Gastrocnemius medialis (tissue), 4 donors: ENCODE data around the gene JCHAIN.

Experiments
- POLR2A ChIP-seq, 2 donors: fragments of 450-650 bp; IDR thresholded peaks; one replicate each; pipeline ENCODE4 v1.6.1; 2017; ENCODE audit warnings: antibody characterized with exemption in 2 of 2, mild to moderate bottlenecking in 2 of 2, moderate library complexity in 2 of 2
- TF ChIP-seq, protein P1 (sequence below), 5 experiments: fragments of 450-650 bp in 3 of 5; fragments of 200-600 bp in 2 of 5; sonication (generic) in 2 of 5; IDR thresholded peaks in 4 of 5; conservative IDR thresholded peaks in 1 of 5; 1 replicate in 4 of 5; 2 replicates in 1 of 5; pipeline ENCODE4 v1.5.1; 2016 to 2019; ENCODE audit warnings: antibody characterized with exemption in 5 of 5, mild to moderate bottlenecking in 3 of 5, moderate library complexity in 3 of 5

DNA sequence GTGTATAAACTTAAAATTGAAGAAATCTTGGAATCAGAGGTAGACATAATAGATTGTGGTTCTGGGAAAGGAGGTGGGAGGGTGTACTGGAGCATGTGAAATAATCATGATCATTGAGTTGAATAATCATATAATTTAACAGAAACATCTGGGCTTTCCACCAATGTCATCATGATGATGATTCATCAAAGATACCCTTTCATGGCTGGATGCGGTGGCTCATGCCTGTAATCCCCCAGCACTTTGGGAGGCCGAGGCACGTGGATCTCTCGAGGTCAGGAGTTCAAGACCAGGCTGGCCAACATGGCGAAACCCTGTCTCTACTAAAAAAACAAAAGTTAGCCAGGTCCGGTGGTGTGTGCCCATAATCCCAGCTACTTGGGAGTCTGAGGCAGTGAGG, 48.8 kb upstream of the JCHAIN start:
- TF ChIP-seq, protein P1, sequence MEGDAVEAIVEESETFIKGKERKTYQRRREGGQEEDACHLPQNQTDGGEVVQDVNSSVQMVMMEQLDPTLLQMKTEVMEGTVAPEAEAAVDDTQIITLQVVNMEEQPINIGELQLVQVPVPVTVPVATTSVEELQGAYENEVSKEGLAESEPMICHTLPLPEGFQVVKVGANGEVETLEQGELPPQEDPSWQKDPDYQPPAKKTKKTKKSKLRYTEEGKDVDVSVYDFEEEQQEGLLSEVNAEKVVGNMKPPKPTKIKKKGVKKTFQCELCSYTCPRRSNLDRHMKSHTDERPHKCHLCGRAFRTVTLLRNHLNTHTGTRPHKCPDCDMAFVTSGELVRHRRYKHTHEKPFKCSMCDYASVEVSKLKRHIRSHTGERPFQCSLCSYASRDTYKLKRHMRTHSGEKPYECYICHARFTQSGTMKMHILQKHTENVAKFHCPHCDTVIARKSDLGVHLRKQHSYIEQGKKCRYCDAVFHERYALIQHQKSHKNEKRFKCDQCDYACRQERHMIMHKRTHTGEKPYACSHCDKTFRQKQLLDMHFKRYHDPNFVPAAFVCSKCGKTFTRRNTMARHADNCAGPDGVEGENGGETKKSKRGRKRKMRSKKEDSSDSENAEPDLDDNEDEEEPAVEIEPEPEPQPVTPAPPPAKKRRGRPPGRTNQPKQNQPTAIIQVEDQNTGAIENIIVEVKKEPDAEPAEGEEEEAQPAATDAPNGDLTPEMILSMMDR (IDR thresholded peaks at IDR 0.05 in 4 of 5, conservative IDR thresholded peaks at IDR 0.05 in 1 of 5): no peak
- TF ChIP-seq POLR2A (IDR thresholded peaks at IDR 0.05): no peak
